B cell (primary cell): ENCODE data around the gene RNPEPL1. TPM values are rescaled to one million over a fixed set of nuclear protein-coding genes. Genes with fewer than 3 reads are reported as not detected.

ENCODE experiments used
- ATAC-seq: fragments of 200-7000 bp; cut with Tn5 transposase; one replicate; pipeline ENCODE4 v1.10.0; 2021; ENCODE audit warnings: low read depth, mild to moderate bottlenecking, moderate number of reproducible peaks, moderate library complexity
- CTCF ChIA-PET: fragments of 350-600 bp; sonication (Branson Sonifier 250); formaldehyde crosslinking; loops from one replicate; lab custom pipeline; 2021; ENCODE audit warnings: antibody characterized with exemption, inconsistent platforms; lab: Charles Lee
- POLR2A ChIA-PET: fragments of 350-600 bp; sonication (Branson Sonifier 250); formaldehyde crosslinking; loops from one replicate; lab custom pipeline; 2021; ENCODE audit warnings: antibody characterized with exemption; lab: Charles Lee
- DNase-seq: peaks from one replicate; pipeline ENCODE4 v3.0.0; 2013
- H2AFZ ChIP-seq: 2 replicates; pipeline ENCODE4 v1.6.1; 2012; ENCODE audit warnings: mild to moderate bottlenecking, low read depth, low read length; ENCODE audit not compliant: insufficient read depth, poor library complexity, severe bottlenecking
- H3K27ac ChIP-seq, 2 donors: 1 replicate in 1 of 2; 2 replicates in 1 of 2; pipeline ENCODE4 v1.5.1; 2012 to 2013; ENCODE audit warnings: low read length in 2 of 2, mild to moderate bottlenecking in 2 of 2, moderate library complexity in 1 of 2
- H3K27me3 ChIP-seq, 4 experiments: fragments of 200-600 bp in 1 of 4; sonication (generic) in 1 of 4; replicated peaks in 1 of 4; 1 replicate in 2 of 4; 2 replicates in 2 of 4; pipeline versions ENCODE4 v1.6.1 to v1.7.0; 2013 to 2016; ENCODE audit warnings: low read length in 3 of 4, mild to moderate bottlenecking in 2 of 4, mixed read lengths in 1 of 4, moderate library complexity in 1 of 4; ENCODE audit not compliant: insufficient read depth in 4 of 4, control insufficient read depth in 3 of 4; ENCODE audit errors: control extremely low read depth in 1 of 4
- H3K36me3 ChIP-seq, 2 experiments: replicated peaks in 1 of 2; 1 replicate in 1 of 2; 2 replicates in 1 of 2; pipeline versions ENCODE4 v1.6.1 to v1.7.1; 2013; ENCODE audit warnings: low read length in 1 of 2; ENCODE audit not compliant: insufficient read depth in 2 of 2, control insufficient read depth in 1 of 2; ENCODE audit errors: control extremely low read depth in 1 of 2, extremely low read depth in 1 of 2
- H3K4me1 ChIP-seq, 2 donors: fragments of 200-600 bp in 1 of 2; sonication (generic) in 1 of 2; 1 replicate in 1 of 2; 2 replicates in 1 of 2; pipeline versions ENCODE4 v1.5.1 to v1.6.1; 2013 to 2017; ENCODE audit warnings: low read length in 2 of 2; ENCODE audit not compliant: control insufficient read depth in 2 of 2, insufficient read depth in 2 of 2
- H3K4me2 ChIP-seq: replicated peaks from 2 replicates; pipeline ENCODE3; 2012; ENCODE audit warnings: mild to moderate bottlenecking, low read depth, low read length; ENCODE audit not compliant: poor library complexity, severe bottlenecking
- H3K4me3 ChIP-seq, 5 experiments: fragments of 200-600 bp in 1 of 5; sonication (generic) in 1 of 5; 1 replicate in 3 of 5; 2 replicates in 2 of 5; pipeline versions ENCODE4 v1.5.1 to v1.7.0; 2011 to 2016; ENCODE audit warnings: low read length in 4 of 5, mild to moderate bottlenecking in 4 of 5, low read depth in 2 of 5, control low read depth in 1 of 5, moderate library complexity in 1 of 5; ENCODE audit not compliant: insufficient read depth in 1 of 5; ENCODE audit errors: control extremely low read depth in 1 of 5, extremely low read depth in 1 of 5
- H3K79me2 ChIP-seq: fragments of 200-600 bp; sonication (generic); one replicate; pipeline ENCODE4 v1.6.0; 2016; ENCODE audit warnings: low read length; ENCODE audit not compliant: control insufficient read depth, insufficient read depth
- H3K9ac ChIP-seq: fragments of 200-600 bp; sonication (generic); 2 replicates; pipeline ENCODE4 v1.6.1; 2017; ENCODE audit warnings: mild to moderate bottlenecking, low read length, moderate library complexity
- H3K9me3 ChIP-seq, 3 donors: one replicate each; pipeline versions ENCODE4 v1.6.1 to v1.7.1; 2013; ENCODE audit warnings: low read length in 2 of 3; ENCODE audit not compliant: control insufficient read depth in 2 of 3, insufficient read depth in 1 of 3; ENCODE audit errors: control extremely low read depth in 1 of 3
- H4K20me1 ChIP-seq: 2 replicates; pipeline ENCODE4 v1.6.0; 2012; ENCODE audit warnings: mild to moderate bottlenecking, low read length; ENCODE audit not compliant: insufficient read depth, control insufficient read depth, poor library complexity, severe bottlenecking
- H3K27ac Mint-ChIP-seq: one replicate; pipeline ENCODE4 v1.8.0; 2021; ENCODE audit warnings: mixed read lengths
- H3K27me3 Mint-ChIP-seq: one replicate; pipeline ENCODE4 v1.8.0; 2021; ENCODE audit warnings: mixed read lengths
- H3K4me1 Mint-ChIP-seq: one replicate; pipeline ENCODE4 v1.8.0; 2021; ENCODE audit warnings: mixed read lengths
- H3K4me3 Mint-ChIP-seq: one replicate; pipeline ENCODE4 v1.8.0; 2021; ENCODE audit warnings: mixed read lengths
- H3K9me3 Mint-ChIP-seq: one replicate; pipeline ENCODE4 v1.8.0; 2022; ENCODE audit warnings: mixed read lengths; ENCODE audit not compliant: insufficient read depth
- EZH2 ChIP-seq: IDR thresholded peaks from 2 replicates; pipeline ENCODE4 v1.6.1; 2012; ENCODE audit warnings: borderline replicate concordance, low read depth, mild to moderate bottlenecking, moderate library complexity, low read length; ENCODE audit not compliant: insufficient read depth, poor library complexity, severe bottlenecking
- WGBS: methylation state at CpG from one replicate; pipeline ENCODE4 v1.1.5; 2013; ENCODE audit warnings: missing lambda C conversion rate; ENCODE audit not compliant: insufficient coverage; 5-methylcytosine and 5-hydroxymethylcytosine counted together
- intact Hi-C: fragments of 100-400 bp; cut with micrococcal nuclease; formaldehyde crosslinking; loops from one replicate; pipeline ENCODE4 v1.10.0; 2022
- polyA plus RNA-seq: library from polyadenylated mRNA; depleted of rRNA; stranded (reverse); fragments of >200 nt; gene quantifications from 2 replicates; pipeline ENCODE4 v1.2.3, GENCODE V29; 2012
- total RNA-seq, 2 donors: library from RNA; stranded (reverse); fragments of 120-200 nt in 1 of 2; gene quantifications; 1 replicate in 1 of 2; 2 replicates in 1 of 2; pipeline versions ENCODE4 v1.2.3 to v1.2.4, GENCODE V29; 2013 to 2022
- TF ChIP-seq, protein P1 (sequence below): fragments of 200-600 bp; IDR thresholded peaks from one replicate; pipeline ENCODE4 v1.8.0; 2022; ENCODE audit warnings: antibody characterized with exemption, mild to moderate bottlenecking

RNPEPL1 gene
- total and polyA plus RNA-seq, 2 donors (not counting 1 experiment from before 2014, with no cell fraction given) = 103 to 109 TPM

DNA sequence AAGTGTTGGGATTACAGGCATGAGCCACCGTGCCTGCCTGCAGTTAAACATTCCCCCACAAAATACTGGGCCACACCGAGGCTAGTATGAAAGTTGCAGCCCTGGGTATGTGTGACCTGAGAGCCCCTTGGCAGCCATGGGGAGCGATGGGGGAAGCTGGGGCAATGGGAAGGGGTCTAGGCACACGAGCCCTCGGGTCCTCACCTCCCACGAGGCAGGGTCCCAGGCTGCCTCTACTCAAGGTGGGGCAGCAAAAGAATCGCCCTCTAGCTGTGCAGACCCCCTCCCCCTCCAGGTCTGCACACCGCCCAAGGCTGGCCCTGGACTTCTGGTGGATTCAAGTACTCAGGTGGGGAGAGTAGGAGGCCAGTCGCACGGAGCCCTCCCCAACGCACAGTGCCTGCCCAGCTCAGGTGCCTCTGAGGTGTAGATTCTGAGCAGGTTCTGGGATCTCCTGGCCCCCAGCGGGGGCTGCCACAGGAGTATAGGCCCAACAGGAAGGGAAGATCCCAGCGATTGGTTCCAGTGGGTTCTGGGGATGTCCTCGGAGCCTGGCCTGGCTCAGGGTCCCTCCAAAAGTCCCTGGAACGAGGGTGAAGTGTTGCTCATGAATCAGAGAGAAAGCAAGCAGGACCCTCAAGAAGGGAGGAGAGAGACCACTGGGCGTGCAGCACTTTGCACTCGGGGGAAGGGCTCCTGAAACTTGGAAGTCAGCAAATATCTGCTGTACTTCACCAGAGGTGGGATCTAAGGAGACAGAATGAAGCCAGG lies 59.6 kb downstream of the RNPEPL1 start:
- Mint-ChIP-seq H3K27ac (no peak overlapping the region), H3K27me3 (peaks cover 6% of the 10 kb centered on the region), H3K4me3 (no peak overlapping the region), H3K9me3 (no peaks in the 10 kb centered on the region), H3K4me1 (peaks cover 6% of the 10 kb centered on the region)
- H3K27me3 ChIP-seq = peaks cover 0 to 10% (median 0%) of the 10 kb centered on the region in 4 experiments
- no peaks in the 10 kb centered on the region for H3K36me3 ChIP-seq
- ChIA-PET POLR2A (no interaction called here), CTCF (no interaction called here)
- H3K27ac ChIP-seq = no peak overlapping the region
- peaks cover 15 to 17% of the 10 kb centered on the region in 2 donors for H3K4me1 ChIP-seq
- H3K4me3 ChIP-seq = no peak overlapping the region
- ATAC-seq (no peak), DNase-seq (no peak)
- no peak overlapping the region for H3K9ac ChIP-seq
- 93% methylated on average over 12 of the region's 17 CpGs for WGBS
- intact Hi-C loops = no loop called here
- no peaks in the 10 kb centered on the region for H4K20me1 ChIP-seq
- no peaks in the 10 kb centered on the region for H3K79me2 ChIP-seq
- H3K4me2 ChIP-seq = no peak overlapping the region
- peaks cover 0 to 14% (median under 1%) of the 10 kb centered on the region in 3 donors for H3K9me3 ChIP-seq
- TF ChIP-seq EZH2 = no peak
- TF ChIP-seq, protein P1, sequence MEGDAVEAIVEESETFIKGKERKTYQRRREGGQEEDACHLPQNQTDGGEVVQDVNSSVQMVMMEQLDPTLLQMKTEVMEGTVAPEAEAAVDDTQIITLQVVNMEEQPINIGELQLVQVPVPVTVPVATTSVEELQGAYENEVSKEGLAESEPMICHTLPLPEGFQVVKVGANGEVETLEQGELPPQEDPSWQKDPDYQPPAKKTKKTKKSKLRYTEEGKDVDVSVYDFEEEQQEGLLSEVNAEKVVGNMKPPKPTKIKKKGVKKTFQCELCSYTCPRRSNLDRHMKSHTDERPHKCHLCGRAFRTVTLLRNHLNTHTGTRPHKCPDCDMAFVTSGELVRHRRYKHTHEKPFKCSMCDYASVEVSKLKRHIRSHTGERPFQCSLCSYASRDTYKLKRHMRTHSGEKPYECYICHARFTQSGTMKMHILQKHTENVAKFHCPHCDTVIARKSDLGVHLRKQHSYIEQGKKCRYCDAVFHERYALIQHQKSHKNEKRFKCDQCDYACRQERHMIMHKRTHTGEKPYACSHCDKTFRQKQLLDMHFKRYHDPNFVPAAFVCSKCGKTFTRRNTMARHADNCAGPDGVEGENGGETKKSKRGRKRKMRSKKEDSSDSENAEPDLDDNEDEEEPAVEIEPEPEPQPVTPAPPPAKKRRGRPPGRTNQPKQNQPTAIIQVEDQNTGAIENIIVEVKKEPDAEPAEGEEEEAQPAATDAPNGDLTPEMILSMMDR = no peak
- H2AFZ ChIP-seq = no peak overlapping the region

DNA sequence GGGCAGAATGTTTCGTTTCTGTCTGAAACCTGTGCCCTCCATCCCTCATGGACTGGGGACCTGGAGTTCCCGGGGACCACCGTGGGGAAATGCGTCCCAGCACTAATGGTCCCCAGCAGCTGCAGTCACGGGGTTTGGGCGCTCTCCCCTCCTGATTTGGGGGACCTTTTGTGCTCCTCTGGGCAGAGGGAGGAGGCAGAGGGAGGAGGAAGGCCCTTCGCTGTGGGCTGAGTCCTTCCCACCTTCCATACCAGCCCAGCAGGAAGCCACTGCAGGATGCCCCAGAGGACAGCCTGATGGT lies 60.2 kb downstream of the RNPEPL1 start:
- H3K9me3 ChIP-seq = peaks cover 0 to 14% (median 4%) of the 10 kb centered on the region in 3 donors
- POLR2A ChIA-PET = interaction anchor here (0.5 kb wide), 1 partner anchor 887 kb away, joined by 4 read pairs; no protein-coding TSS in a partner anchor
- no peak overlapping the region for H3K9ac ChIP-seq
- no peaks in the 10 kb centered on the region for H3K79me2 ChIP-seq
- no peak overlapping the region for H3K4me2 ChIP-seq
- 97% methylated on average over 6 of the region's 7 CpGs for WGBS
- H2AFZ ChIP-seq = no peak overlapping the region
- no peaks in the 10 kb centered on the region for H4K20me1 ChIP-seq
- DNase-seq (no peak), ATAC-seq (no peak)
- H3K27me3 ChIP-seq = peaks cover 0 to 9% (median 0%) of the 10 kb centered on the region in 4 experiments
- Mint-ChIP-seq H3K4me1 (peaks cover 6% of the 10 kb centered on the region), H3K4me3 (no peak overlapping the region), H3K27ac (no peak overlapping the region), H3K9me3 (peaks cover 4% of the 10 kb centered on the region), H3K27me3 (peaks cover 6% of the 10 kb centered on the region)
- H3K4me3 ChIP-seq = no peak overlapping the region
- TF ChIP-seq, protein P1 = no peak
- no peak for TF ChIP-seq EZH2
- H3K27ac ChIP-seq = no peak overlapping the region
- no peaks in the 10 kb centered on the region for H3K36me3 ChIP-seq
- CTCF ChIA-PET = no interaction called here
- H3K4me1 ChIP-seq = peaks cover 13 to 16% of the 10 kb centered on the region in 2 donors
- intact Hi-C loops = no loop called here
